ENCODE measurements around the gene SFRP5. TPM values are rescaled to one million over a fixed set of nuclear protein-coding genes. Genes with fewer than 3 reads are reported as not detected.

Gene SFRP5
- total RNA-seq, 1 donor from 2014 or later = 8.7 TPM

- intact Hi-C loops (cut with micrococcal nuclease) = no loop called here
- H3K27me3 ChIP-seq (ENCODE audit: low read depth) = peaks cover 69% of the 10 kb centered on the region
Measured at GRCh38 chr10:97773096-97773495, 1.3 kb upstream of the SFRP5 start.

GRCh38 chr10:97771055-97771891 lies 526 bp downstream of the SFRP5 start:
- Histone ChIP-seq H3K4me1 (peaks cover 16% of the 10 kb centered on the region), H3K4me3 (peak overlapping the region; percentile 51), H3K27me3 (ENCODE audit: low read depth) (peaks cover 71% of the 10 kb centered on the region), H3K27ac (replicated peaks) (no peak overlapping the region), H3K36me3 (no peaks in the 10 kb centered on the region), H3K9me3 (replicated peaks) (no peaks in the 10 kb centered on the region)
- intact Hi-C loops (cut with micrococcal nuclease) = no loop called here
- no peak for DNase-seq
- TF ChIP-seq CTCF (IDR thresholded peaks at IDR 0.05; ENCODE audit: borderline replicate concordance) = no peak

More at GRCh38 chr10:97773096-97773495, 1.3 kb upstream of the SFRP5 start:
- H3K4me1 ChIP-seq = peaks cover 16% of the 10 kb centered on the region
- H3K9me3 ChIP-seq (replicated peaks) = no peaks in the 10 kb centered on the region
- no peak for TF ChIP-seq CTCF (IDR thresholded peaks at IDR 0.05; ENCODE audit: borderline replicate concordance)
- no peak overlapping the region for H3K4me3 ChIP-seq
- H3K27ac ChIP-seq (replicated peaks) = no peak overlapping the region
- H3K36me3 ChIP-seq = no peaks in the 10 kb centered on the region
- no peak for DNase-seq

GRCh38 chr10:97770255-97770654 lies 1.5 kb downstream of the SFRP5 start:
- DNase-seq = no peak
- Histone ChIP-seq H3K4me3 (no peak overlapping the region), H3K27me3 (ENCODE audit: low read depth) (peaks cover 71% of the 10 kb centered on the region), H3K27ac (replicated peaks) (no peak overlapping the region), H3K4me1 (peaks cover 16% of the 10 kb centered on the region), H3K9me3 (replicated peaks) (no peaks in the 10 kb centered on the region), H3K36me3 (no peaks in the 10 kb centered on the region)
- intact Hi-C loops (cut with micrococcal nuclease) = no loop called here
- no peak for TF ChIP-seq CTCF (IDR thresholded peaks at IDR 0.05; ENCODE audit: borderline replicate concordance)

GRCh38 chr10:97768322-97769315 lies 3.2 kb downstream of the SFRP5 start:
- Histone ChIP-seq H3K9me3 (replicated peaks) (no peaks in the 10 kb centered on the region), H3K27ac (replicated peaks) (no peak overlapping the region), H3K36me3 (no peaks in the 10 kb centered on the region), H3K27me3 (ENCODE audit: low read depth) (peaks cover 55% of the 10 kb centered on the region), H3K4me3 (no peak overlapping the region), H3K4me1 (peaks cover 16% of the 10 kb centered on the region)
- DNase-seq = no peak
- no peak for TF ChIP-seq CTCF (IDR thresholded peaks at IDR 0.05; ENCODE audit: borderline replicate concordance)
- intact Hi-C loops (cut with micrococcal nuclease) = no loop called here
